ENCODE measurements around the gene TMEM218.
A peak's percentile ranks its signal among the peaks of the same experiment; 100 is the strongest.
"Not testable (repeated sequence)": the region's sequence is repeated elsewhere in the genome, so short reads cannot be mapped to it uniquely, and the experiment has no call there.

Gene TMEM218

GRCh38 chr11:125128450-125128849, 17.0 kb upstream of the TMEM218 start:
- DNase-seq = peak; percentile 77

GRCh38 chr11:125124618-125124992, 13.2 kb upstream of the TMEM218 start:
- DNase-seq = no peak

- peak; percentile 20 for DNase-seq
Measured at GRCh38 chr11:125123947-125124617, 12.7 kb upstream of the TMEM218 start.

GRCh38 chr11:125123194-125123946, 11.9 kb upstream of the TMEM218 start:
- DNase-seq = no peak

GRCh38 chr11:125117429-125117828, 6.0 kb upstream of the TMEM218 start:
- no peak for DNase-seq

DNA sequence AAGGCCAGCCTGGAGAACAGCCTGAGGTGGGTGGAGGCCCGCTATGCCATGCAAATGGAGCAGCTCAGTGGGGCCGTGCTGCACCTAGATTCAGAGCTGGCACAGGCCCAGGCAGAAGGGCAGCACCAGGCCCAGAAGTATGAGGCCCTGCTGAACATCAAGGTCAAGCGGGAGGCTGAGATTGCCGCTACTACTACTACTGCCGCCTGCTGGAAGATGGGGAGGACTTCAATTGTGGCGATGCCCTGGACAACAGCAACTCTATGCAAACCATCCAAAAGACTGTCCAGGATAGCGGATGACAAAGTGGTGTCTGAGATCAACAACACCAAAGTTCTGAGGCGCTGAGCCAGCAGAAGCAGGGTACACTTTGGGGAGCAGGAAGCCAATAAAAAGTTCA, 3.1 kb upstream of the TMEM218 start:
- peak; percentile 11 for DNase-seq

DNA sequence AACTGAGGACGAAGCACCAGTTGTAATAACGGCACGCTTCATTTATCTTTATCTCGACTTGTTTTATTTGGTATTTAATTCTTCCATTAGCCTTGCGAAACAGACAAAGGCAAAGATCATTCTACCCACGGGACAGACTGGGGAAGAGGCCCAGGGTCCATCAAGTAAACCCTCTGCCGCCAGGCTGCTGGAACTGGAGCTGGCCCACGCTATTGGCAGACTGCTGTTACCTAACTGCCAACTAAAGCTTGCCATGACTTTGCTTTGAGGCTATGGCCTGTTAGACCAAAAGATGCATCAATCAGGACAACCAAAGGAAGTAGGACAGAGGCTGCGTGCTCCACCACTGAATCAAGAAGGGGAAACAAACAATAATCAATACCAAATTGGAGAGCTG, 780 bp upstream of the TMEM218 start:
- DNase-seq = no peak

DNA sequence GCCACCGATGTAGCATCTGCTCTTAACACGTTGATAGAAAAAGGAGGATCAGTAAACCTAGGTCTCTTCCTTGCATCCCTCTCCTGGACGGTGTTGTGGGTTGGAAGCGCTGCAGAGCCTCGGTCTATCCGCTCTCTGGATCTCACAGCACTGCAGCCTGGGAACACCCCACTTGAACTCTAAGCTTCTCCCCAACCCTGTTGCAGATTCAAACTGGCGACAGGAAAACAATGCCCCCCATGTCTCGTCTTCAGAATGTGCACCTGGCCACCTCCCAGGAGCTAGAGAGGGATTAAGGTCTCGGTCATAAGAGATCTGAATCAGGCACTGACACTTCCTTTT, 454 bp downstream of the TMEM218 start:
- DNase-seq = peak; percentile 3

DNA sequence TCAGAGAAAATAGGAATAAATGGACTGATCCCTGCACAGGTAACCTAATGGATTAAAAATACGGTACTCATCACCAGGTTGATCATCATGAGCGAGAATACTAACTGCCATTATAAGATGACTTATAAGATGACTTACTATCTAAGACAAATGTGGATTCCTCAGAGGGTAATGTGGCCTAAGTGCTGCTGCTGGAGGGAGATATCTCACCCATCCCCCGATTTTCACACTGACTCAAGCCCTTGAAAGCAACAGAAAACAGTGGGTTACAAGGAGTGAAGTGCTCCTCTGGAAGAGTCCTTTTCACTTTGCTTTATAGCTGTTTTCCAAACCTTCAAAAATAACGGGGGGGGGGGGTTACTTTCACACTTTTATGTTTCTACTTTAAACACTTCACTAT, 920 bp downstream of the TMEM218 start:
- DNase-seq = no peak

GRCh38 chr11:125108469-125108868, 3.0 kb downstream of the TMEM218 start:
- DNase-seq = no peak

GRCh38 chr11:125105926-125106325, 5.5 kb downstream of the TMEM218 start:
- DNase-seq = no peak

- no peak for DNase-seq
Measured at GRCh38 chr11:125102510-125102909, 8.9 kb downstream of the TMEM218 start.

DNA sequence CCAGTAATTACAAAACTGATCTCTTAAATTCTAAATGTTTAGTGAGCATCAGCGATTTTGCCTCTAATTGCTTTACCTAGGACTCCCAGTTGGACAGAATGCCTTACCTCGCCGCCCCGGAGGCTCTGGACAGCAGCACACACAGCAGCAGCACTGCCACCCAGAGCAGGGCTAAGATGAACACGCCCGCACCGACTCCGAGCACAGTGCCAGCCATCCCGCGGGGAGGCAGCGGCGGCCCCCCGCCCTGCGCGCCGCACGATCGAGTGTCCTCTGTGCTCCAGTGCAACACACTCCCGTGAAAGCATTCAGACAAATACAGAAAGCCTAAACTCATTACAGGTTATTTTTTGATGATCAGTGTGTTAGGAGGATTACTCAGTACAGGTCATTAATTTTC, 9.4 kb downstream of the TMEM218 start:
- no peak for DNase-seq

- DNase-seq = no peak
Measured at GRCh38 chr11:125101596-125101995, 9.8 kb downstream of the TMEM218 start.

DNA sequence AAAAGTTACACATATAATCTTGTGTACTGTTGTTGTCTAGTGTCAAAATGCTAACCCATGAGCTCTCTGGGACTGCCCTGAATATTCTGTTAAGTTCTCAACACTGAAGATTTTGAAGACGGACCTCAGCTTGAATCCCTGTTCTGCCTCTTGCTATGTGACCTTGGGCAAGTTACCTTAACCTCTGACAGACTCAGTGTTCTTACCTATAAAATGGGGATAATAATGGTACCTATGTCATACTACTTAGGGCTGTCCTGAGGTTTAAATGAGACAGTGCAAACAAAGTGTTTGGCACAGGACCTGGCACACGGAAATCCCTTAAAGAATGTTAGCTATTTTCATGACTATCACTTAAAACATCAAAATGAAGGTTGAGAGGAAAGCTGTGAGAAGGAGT, 11.3 kb downstream of the TMEM218 start:
- no peak for DNase-seq

DNA sequence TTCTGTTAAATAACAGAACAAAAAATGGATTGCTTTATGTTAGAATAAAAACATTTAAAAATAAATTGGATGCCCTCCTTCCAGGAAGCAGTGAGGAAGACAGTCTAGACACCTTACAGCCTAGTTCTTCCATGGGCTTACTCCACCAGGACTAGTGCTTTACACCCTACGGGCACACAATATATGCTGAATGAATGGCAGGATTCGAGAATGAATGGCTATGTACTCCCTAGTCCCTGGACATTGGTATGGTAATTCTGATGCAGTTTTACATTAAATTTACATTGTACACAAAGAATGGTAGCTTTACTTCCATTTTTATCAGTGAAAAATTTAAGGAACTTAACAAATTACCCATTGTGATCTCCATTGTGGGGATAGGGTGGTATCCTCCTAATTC, 16.7 kb downstream of the TMEM218 start:
- no peak for DNase-seq

GRCh38 chr11:125093502-125093901, 17.9 kb downstream of the TMEM218 start:
- no peak for DNase-seq

DNA sequence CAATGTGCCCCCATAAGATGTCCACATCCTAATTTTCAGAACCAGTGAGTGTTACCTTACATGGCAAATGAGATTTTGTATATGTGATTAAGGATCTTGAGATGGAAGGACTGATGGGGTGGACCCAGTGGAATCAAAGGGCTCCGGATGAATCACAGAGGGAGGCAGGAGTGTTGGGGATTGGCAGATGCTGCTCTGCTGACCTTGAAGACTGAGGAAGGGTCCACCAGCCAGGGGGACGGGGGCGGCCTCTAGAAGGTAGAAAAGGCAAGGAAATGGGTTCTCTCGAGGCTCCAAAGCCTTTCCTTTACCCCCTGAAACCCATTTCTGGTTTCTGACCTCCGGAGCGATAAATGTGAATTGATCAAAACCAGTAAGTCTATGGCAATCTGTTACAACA, 18.8 kb downstream of the TMEM218 start:
- DNase-seq = no peak

DNA sequence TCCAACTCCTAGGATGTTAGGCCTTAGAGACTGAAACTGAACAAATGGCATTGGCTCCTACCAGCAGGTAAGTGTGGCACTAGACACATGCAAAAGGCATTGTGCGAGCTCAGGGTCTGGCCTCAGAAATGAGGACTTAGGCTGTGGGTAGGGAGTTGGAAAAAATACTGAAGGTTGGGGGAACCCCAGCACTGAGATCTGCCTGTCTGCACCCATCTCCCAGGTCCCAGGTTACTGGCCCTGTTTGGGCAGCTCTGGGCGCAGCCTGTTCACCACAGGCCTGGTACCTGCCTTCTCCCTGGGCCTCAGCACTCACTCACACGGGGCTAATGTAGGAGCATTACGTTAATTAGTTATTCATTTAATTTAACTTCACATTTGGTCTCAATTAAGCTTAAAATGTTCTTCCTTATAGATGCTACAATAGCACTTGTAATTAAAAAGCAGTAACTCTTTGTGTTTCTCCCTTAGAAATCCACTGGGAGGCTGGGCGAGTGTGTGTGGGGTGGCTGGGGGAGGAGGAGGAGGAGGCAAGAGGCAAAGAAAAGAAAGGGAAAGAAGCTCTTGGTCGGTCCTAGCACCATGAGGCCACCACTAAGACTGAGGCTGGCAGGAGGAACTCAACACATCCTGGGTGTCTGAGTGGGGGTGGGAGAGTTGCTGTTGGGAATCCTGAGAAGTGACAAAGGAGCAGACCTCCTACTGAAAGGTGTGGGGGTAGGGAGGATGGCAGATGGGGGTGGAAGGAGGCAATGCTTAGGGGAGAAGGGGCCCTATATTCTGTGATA, 19.4 kb downstream of the TMEM218 start:
- DNase-seq = no peak

GRCh38 chr11:125091247-125091876, 20.1 kb downstream of the TMEM218 start:
- DNase-seq = peak; percentile 56

DNA sequence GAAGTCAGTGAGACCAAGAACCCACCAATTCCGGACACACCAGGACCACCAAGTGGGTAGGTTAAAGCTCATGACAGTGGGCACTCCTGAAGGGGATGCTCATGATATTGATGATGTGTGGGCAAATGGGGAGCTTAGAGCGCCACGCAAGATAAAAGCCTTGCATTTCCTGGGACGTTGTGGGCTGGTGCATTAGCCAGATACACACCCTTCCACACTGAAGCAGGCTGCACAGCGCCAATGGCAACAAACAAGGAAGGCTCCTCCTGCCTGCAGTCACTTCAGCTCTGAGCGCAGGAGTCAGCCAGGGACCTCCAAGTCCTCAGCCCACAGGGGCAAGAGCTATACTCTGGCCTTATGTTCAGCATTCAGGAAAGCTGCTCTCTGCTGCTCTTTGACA, 20.6 kb downstream of the TMEM218 start:
- no peak for DNase-seq

DNA sequence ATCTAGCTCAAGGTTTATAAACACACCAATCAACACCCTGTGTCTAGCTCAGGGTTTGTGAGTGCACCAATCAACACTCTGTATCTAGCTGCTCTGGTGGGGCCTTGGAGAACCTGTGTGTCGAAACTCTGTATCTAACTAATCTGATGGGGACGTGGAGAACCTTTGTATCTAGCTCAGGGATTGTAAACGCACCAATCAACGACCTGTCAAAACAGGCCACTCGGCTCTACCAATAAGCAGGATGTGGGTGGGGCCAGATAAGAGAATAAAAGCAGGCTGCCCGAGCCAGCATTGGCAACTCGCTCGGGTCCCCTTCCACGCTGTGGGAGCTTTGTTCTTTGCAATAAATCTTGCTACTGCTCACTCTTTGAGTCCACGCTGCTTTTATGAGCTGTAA, 21.3 kb downstream of the TMEM218 start:
- DNase-seq = not testable (repeated sequence)

- DNase-seq = not testable (repeated sequence)
Measured at GRCh38 chr11:125089481-125089880, 21.9 kb downstream of the TMEM218 start.
